IPS-NIHi11 (cell line): Measurements from ENCODE around the gene ATL2.
"Not testable (repeated sequence)": the region's sequence is repeated elsewhere in the genome, so short reads cannot be mapped to it uniquely, and the experiment has no call there.

Experiments used
- DNase-seq: peaks from one replicate; pipeline ENCODE4 v3.0.0; 2012; ENCODE audit warnings: mixed read lengths, low spot score

ATL2 gene

DNA sequence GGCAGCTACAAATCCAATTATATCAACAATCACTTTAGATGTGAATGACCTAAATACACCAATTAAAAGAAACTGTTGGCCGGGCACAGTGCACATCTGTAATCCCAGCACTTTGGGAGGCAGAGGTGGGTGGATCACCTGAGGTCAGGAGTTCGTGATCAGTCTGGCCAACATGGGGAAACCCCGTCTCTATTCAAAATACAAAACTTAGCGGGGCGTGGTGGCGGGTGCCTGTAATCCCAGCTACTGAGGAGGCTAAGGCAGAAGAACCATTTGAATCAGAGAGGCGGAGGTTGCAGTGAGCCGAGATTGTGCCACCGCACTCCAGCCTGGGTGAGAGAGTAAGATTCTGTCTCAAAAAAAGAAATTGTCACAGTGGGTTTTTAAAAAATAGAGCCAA is 49.5 kb downstream of the ATL2 start:
- no peak for DNase-seq

DNA sequence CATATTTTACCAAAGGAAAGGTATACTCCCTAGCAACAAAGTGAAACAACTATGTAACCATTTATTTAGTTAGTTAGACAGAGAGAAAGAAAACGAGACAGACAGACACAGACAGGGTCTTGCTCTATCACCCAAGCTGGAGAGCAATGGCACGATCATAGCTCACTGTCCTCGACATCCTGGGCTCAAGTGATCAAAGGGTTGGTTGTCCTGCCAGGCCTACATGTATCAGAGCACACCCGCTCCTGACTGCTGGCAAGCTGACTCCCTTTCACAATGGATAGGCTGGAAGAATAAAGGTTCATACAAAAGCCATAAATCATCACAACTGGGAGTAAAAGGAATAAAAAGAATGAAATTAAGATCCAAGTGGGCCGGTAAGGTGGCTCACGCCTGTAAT is 53.5 kb downstream of the ATL2 start:
- DNase-seq, result no peak

GRCh38 chr2:38322224-38322914 is 54.7 kb downstream of the ATL2 start:
- no peak for DNase-seq

DNA sequence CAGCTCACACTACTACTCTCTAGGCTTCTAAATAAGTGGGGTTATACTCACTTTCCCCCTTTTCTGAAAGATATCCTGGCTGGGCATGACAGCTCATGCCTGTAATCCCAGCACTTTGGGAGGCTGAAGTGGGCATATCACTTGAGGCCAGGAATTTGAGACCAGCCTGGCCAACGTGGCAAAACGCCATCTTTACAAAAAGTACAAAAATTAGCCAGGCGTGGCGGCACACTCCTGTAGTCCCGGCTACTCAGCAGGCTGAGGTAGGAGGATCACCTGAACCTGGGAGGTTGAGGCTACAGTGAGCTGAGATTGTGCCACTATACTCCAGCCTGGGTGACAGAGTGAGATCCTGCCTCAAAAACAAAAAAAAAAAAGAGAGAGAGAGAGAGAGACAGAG is 57.8 kb downstream of the ATL2 start:
- DNase-seq, result not testable (repeated sequence)

DNA sequence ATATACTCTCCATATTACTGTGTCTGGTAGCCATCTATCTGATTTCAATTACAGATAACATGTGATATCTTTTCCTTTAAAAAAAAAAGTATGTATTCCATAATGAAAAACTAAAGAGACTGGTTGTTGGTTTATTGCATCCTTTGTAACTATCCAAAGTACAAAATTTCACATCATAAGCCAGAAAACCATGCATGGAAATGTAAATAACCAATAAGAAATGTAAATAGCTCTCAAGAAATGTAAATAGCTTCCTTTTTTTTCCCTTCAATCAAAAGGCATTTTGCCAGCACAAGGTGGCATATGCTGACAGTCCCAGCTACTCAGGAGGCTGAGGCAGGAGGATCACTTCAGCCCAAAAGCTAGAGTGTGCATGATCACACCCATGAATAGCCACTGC is 59.3 kb downstream of the ATL2 start:
- no peak for DNase-seq

DNA sequence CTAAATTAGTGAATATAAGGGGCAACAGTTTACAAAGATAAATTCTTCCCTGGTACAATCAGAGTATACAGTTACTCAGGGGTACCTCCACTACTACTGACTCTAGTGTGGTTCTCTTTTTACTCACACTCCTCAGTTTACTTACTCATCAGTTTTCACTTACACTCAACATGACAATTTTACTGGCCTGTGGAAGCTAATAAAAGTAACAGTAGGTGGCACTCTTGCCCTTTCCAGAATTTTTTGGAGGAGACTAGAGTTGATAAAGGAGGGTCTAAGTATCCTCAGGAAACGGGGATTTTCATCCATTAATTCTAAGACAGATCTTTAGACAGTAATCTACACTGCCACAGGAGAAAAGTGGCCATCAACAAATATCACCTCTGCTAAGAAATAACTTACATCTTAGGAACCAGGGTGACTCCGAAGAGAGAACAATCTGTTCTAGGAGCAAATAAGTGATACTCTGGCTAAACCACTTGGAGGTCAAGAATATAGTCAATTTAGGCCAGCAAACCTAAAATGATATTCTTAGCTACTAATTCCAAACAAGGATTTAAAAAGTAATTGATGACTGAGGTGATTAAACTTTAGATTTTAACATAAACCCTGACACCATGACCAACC is 61.3 kb downstream of the ATL2 start:
- DNase-seq, result peak; percentile 26

DNA sequence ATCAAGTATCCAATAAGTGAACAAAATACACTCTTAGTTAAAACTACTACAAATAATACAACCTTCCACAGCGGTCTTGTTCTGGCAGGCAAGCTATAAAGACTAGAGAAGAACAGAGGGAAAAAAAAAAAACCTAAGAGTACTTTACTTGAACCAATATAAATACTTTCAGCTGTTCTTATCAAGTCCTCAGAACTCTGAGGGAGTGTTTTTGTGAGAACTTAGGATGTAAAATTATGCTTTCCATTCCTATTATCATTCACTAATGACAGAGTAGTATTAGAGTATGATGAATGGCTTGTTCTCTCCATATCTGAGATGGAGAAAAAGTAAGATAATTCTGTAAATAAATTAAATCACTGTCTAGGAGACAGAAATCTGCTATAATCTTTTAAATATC is 68.3 kb downstream of the ATL2 start:
- DNase-seq, result no peak

DNA sequence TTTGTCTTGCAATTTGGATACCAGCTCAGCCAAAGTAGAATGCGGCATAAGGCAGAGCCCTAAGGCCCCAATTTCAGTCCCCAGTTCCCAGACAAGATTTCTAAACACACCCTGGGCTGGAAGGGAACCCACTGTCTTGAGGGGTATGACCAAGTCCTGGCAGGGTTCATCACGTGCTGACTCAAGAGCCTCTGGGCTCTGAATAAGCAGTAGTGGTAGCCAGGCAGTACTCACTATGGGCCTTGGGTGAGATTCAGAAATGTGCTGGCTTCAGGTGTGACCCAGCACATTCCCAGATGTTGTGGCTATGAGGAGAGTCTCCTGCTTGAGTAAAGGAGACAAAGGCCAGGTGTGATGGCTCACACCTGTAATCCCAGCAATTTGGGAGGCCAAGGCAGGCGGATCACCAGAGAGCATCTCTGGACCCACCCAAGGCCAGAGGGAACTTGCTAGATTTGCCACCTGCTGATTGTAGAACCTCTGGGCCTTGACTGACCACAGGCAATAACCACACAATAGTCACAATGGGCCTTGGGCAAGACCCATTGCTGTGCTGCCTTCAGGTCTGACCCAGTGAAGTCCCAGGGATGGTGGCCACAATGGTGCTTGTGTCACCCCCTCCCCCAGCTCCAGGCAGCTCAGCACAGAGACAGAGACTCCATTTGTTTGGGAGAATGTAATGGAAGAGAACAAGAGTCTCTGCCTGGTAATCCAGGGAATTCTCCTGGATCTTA is 74.9 kb downstream of the ATL2 start:
- no peak for DNase-seq

GRCh38 chr2:38301340-38301968 is 75.6 kb downstream of the ATL2 start:
- DNase-seq, result no peak

DNA sequence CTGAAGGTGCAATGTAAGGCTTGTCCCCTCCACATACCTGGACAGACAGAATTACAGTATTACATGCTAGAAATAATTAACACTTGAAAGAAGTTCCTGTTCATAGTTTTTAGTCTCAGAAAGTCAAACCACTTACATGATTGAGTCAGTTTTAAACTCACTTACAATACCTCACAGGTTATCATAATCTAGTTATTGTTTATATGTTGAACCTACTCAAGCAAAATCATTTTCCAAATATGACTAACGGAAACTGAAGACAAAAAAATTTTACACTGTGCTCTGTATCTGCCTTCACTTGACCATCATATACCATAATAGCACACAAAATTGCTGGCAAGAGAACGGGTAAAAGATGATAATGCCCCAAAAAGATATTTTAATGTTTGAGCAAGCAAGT is 78.5 kb downstream of the ATL2 start:
- no peak for DNase-seq

GRCh38 chr2:38296197-38296780 is 80.8 kb downstream of the ATL2 start:
- DNase-seq, result no peak

GRCh38 chr2:38294597-38294996 is 82.5 kb downstream of the ATL2 start:
- no peak for DNase-seq

- DNase-seq, result no peak
These were observed 83.8 kb downstream of the ATL2 start for GRCh38 chr2:38293152-38293865.

DNA sequence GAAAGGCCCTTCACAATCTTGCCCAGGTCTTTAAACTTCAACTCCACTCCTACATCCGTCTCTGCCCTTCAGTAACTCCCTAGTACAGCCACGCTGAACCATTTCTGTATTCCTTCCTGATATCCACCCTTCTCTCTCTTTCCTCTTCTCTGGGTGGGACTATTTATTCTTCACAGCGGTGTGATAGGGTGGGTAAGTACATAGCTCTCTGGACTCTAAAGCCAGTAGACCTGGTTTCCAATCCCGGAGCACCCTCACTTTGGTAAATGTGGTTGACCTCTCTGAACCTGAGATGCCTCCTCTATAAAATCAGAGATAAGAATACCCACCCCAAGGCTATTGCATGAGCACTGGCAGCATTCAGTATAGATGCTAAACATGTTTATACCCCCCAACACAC is 86.7 kb downstream of the ATL2 start:
- no peak for DNase-seq

GRCh38 chr2:38284971-38285370 is 92.1 kb downstream of the ATL2 start:
- no peak for DNase-seq

DNA sequence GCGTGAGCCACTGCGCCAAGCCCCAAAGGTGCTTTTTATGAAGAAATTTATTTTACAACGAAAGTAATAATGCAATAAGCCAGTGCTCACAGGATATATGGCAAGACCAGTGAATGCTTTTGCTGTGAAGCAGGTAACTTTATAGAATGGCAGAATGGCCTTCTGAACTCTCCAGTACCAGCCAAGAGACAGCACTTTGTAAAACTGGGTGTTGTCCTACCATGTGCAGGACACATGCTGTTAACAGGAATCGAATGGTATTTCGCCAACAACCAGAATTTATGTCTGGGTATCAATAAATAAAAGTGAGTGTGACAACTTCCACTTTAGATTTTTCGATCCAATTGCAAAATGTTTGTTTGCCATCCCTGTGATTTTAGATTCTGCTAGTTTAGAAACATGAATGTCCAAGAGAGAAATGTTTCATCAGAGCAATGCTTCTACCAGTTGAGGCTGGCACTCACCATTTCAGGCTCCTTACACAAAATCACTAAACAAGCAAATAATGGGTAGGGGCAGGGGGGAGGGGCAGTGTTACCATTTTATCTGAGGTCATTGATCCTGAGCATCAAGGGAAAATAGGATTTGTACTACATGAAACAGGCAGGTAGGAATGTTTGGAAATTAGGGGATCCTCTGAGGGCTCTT is 95.9 kb downstream of the ATL2 start:
- DNase-seq, result no peak

GRCh38 chr2:38279201-38279600 is 97.9 kb downstream of the ATL2 start:
- no peak for DNase-seq

DNA sequence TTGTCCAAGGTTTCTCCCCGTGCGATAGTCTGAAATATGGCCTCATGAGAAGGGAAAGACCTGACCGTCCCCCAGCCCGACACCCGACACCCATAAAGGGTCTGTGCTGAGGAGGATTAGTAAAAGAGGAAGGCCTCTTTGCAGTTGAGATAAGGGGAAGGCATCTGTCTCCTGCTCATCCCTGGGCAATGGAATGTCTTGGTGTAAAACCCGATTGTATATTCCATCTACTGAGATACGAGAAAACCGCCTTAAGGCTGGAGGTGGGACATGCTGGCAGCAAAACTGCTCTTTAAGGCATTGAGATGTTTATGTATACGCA is 99.0 kb downstream of the ATL2 start:
- not testable (repeated sequence) for DNase-seq

- no peak for DNase-seq
These were observed 99.6 kb downstream of the ATL2 start for GRCh38 chr2:38277245-38278116.
